ENCODE data around the gene SCAMP3.
"Not testable (repeated sequence)": the region's sequence is repeated elsewhere in the genome, so short reads cannot be mapped to it uniquely, and the experiment has no call there.

SCAMP3 gene

DNA sequence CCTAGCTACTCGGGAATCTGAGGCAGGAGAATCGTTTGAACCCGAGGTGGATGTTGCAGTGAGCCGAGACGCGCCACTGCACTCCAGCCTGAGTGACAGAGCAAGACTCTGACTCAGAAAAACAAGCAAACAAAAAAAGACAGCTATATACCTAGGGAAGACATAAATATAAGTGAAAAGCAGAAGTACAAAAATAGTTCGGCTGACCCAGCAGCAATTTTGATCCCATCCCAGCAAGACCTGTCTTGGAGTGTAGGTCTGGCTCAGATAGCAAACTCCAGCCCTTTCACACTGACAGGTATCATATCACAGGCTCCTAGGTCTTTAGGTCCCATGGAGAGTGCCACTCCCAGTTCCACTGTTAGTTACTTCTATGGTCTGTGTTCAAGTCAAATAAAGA is 39.1 kb downstream of the SCAMP3 start:
- H3K36me3 Mint-ChIP-seq (ENCODE audit: low read depth), result peaks cover 4% of the 10 kb centered on the region
- H3K27me3 Mint-ChIP-seq (ENCODE audit: low read depth), result no peaks in the 10 kb centered on the region
- H3K4me1 Mint-ChIP-seq, result peaks cover 31% of the 10 kb centered on the region
- TF ChIP-seq, protein P1, sequence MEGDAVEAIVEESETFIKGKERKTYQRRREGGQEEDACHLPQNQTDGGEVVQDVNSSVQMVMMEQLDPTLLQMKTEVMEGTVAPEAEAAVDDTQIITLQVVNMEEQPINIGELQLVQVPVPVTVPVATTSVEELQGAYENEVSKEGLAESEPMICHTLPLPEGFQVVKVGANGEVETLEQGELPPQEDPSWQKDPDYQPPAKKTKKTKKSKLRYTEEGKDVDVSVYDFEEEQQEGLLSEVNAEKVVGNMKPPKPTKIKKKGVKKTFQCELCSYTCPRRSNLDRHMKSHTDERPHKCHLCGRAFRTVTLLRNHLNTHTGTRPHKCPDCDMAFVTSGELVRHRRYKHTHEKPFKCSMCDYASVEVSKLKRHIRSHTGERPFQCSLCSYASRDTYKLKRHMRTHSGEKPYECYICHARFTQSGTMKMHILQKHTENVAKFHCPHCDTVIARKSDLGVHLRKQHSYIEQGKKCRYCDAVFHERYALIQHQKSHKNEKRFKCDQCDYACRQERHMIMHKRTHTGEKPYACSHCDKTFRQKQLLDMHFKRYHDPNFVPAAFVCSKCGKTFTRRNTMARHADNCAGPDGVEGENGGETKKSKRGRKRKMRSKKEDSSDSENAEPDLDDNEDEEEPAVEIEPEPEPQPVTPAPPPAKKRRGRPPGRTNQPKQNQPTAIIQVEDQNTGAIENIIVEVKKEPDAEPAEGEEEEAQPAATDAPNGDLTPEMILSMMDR (IDR thresholded peaks at IDR 0.05; ENCODE audit: unreplicated experiment in 3 of 3), result no peak
- H3K27ac Mint-ChIP-seq, result peak overlapping the region in 1 of 3 experiments; percentile 48
- H3K4me3 Mint-ChIP-seq, result no peak overlapping the region
- H3K9me3 Mint-ChIP-seq, result no peaks in the 10 kb centered on the region

- H3K36me3 Mint-ChIP-seq (ENCODE audit: low read depth); H3K9me3 Mint-ChIP-seq; H3K4me3 Mint-ChIP-seq; H3K27me3 Mint-ChIP-seq (ENCODE audit: low read depth): not testable (repeated sequence)
- peak overlapping the region in 1 of 3 experiments; percentile 67 for H3K27ac Mint-ChIP-seq
- H3K4me1 Mint-ChIP-seq, result peaks cover 21% of the 10 kb centered on the region
Measured at GRCh38 chr1:155220211-155220965, 41.8 kb downstream of the SCAMP3 start.

DNA sequence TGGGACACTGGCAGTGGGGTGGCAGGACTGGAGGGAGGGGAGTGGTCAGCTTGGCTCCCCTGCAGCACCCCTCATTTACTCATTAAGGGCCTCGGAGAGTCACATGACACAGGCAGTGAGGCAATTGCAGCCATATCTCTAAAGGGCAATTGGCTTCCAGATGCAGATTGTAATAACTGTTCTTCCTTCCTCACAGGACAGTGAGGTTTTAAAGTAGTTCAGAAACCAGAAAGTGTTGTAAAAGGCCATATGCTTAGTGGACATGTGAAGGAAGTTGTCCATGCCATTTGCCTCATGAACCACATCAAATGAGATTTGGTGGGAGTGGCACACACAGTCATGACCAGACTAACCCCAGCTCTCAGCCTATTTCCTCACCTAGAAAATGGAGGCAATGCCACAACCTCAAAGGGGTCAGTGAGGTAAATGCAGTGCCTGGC is 42.5 kb downstream of the SCAMP3 start:
- H3K4me1 Mint-ChIP-seq, result peaks cover 17% of the 10 kb centered on the region
- TF ChIP-seq, protein P1 (IDR thresholded peaks at IDR 0.05; ENCODE audit: unreplicated experiment in 3 of 3), result no peak
- peaks cover 16% of the 10 kb centered on the region for H3K36me3 Mint-ChIP-seq (ENCODE audit: low read depth)
- H3K27me3 Mint-ChIP-seq (ENCODE audit: low read depth), result no peaks in the 10 kb centered on the region
- peak overlapping the region; percentile 70 to 76 (median 73) for H3K4me3 Mint-ChIP-seq
- H3K9me3 Mint-ChIP-seq, result no peaks in the 10 kb centered on the region
- peak overlapping the region; percentile 67 to 94 (median 87) for H3K27ac Mint-ChIP-seq

DNA sequence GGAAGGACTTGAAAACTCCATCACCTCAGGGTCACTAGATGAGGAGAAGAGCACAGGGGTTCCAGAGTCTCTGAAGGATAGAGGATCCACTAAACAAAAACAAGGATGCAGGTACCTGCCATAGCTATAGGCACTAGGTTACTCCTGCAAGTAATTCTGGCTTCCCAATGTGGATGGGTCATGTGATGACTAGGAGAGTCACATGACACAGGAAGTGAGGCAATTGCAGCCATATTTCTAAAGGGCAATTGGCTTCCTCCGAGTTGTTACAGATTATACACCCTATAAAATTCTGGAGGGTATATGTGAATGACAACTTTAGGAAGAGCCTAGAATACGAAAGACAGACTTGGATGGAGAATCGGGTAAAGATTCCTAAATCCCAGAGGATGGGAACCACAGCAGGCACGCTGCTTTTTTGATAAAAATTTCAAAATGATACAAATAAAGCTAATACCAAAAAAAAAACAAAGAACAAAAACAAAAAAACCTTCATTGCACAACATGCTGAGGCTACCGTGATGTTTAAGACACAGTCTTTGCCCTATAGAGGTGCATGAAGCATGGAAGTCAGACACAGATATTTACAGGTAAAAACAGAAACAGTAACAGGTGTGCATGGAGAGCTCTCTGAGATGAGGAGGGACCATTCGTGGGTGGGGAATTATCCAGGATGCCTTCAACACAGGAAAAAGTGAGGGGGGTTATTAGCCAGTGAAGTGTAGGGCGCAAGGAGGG is 43.1 kb downstream of the SCAMP3 start:
- Mint-ChIP-seq H3K4me1 (peaks cover 13% of the 10 kb centered on the region), H3K27ac (peak overlapping the region; percentile 67 to 94 (median 87)), H3K36me3 (ENCODE audit: low read depth) (peaks cover 12% of the 10 kb centered on the region), H3K9me3 (no peaks in the 10 kb centered on the region), H3K27me3 (ENCODE audit: low read depth) (no peaks in the 10 kb centered on the region), H3K4me3 (peak overlapping the region; percentile 70 to 76 (median 73))
- TF ChIP-seq, protein P1 (IDR thresholded peaks at IDR 0.05; ENCODE audit: unreplicated experiment in 3 of 3), result no peak

- Mint-ChIP-seq H3K4me1 (peaks cover 18% of the 10 kb centered on the region), H3K36me3 (ENCODE audit: low read depth) (peaks cover 12% of the 10 kb centered on the region)
- not testable (repeated sequence) for H3K4me3 Mint-ChIP-seq; H3K9me3 Mint-ChIP-seq; H3K27ac Mint-ChIP-seq; H3K27me3 Mint-ChIP-seq (ENCODE audit: low read depth)
Measured at GRCh38 chr1:155214702-155215101, 47.5 kb downstream of the SCAMP3 start.

GRCh38 chr1:155212051-155212440 is 50.1 kb downstream of the SCAMP3 start:
- not testable (repeated sequence) for H3K9me3 Mint-ChIP-seq; H3K27ac Mint-ChIP-seq; H3K4me3 Mint-ChIP-seq; H3K27me3 Mint-ChIP-seq (ENCODE audit: low read depth)
- peaks cover 18% of the 10 kb centered on the region for H3K4me1 Mint-ChIP-seq
- peaks cover 12% of the 10 kb centered on the region for H3K36me3 Mint-ChIP-seq (ENCODE audit: low read depth)

- not testable (repeated sequence) for H3K9me3 Mint-ChIP-seq; H3K27me3 Mint-ChIP-seq (ENCODE audit: low read depth); H3K36me3 Mint-ChIP-seq (ENCODE audit: low read depth)
- Mint-ChIP-seq H3K4me1 (peaks cover 23% of the 10 kb centered on the region), H3K4me3 (peak overlapping the region; percentile 47 to 76 (median 65)), H3K27ac (peak overlapping the region in 2 of 3 experiments; percentile 35 to 80)
Measured at GRCh38 chr1:155211381-155212050, 50.6 kb downstream of the SCAMP3 start.
